A549 (cell line): ENCODE data around the gene TCF4.

Experiments
- CHD4 ChIP-seq: fragments of 200-600 bp; sonication (generic); IDR thresholded peaks from 2 replicates; pipeline ENCODE4 v1.6.1; 2016; ENCODE audit warnings: antibody characterized with exemption, mild to moderate bottlenecking, borderline replicate concordance
- CTCF ChIP-seq: fragments of >200 bp; sonication (Bioruptor Twin); formaldehyde crosslinking; IDR thresholded peaks from 3 replicates; pipeline ENCODE4 v1.5.1; 2016
- EP300 ChIP-seq, 2 experiments: fragments of >200 bp; sonication (Bioruptor Twin); formaldehyde crosslinking; IDR thresholded peaks; 2 replicates in 1 of 2; 3 replicates in 1 of 2; pipeline ENCODE4 v1.6.1; 2016 to 2017
- HOXA7 ChIP-seq: fragments of 250-450 bp; sonication (Bioruptor Pico); IDR thresholded peaks from 2 replicates; pipeline ENCODE4 v1.5.0; 2020; ENCODE audit warnings: mild to moderate bottlenecking, moderate library complexity
- KDM1A ChIP-seq: fragments of 200-600 bp; sonication (generic); IDR thresholded peaks from 2 replicates; pipeline ENCODE4 v1.6.1; 2016; ENCODE audit warnings: low read depth, mild to moderate bottlenecking
- MAZ ChIP-seq: fragments of 150-350 bp; IDR thresholded peaks from 2 replicates; pipeline ENCODE4 v1.6.1; 2014; ENCODE audit warnings: antibody characterized with exemption, low read depth, low read length, borderline replicate concordance
- MYC ChIP-seq: IDR thresholded peaks from 2 replicates; pipeline ENCODE4 v1.6.1; 2012; ENCODE audit warnings: mild to moderate bottlenecking, inconsistent platforms, low read length, improper control_type of control experiment, borderline replicate concordance
- POLR2A ChIP-seq: IDR thresholded peaks from 2 replicates; pipeline ENCODE4 v1.6.1; 2012; ENCODE audit warnings: mild to moderate bottlenecking, low read length
- ZFP36 ChIP-seq: fragments of 450-650 bp; IDR thresholded peaks from 2 replicates; pipeline ENCODE4 v1.6.1; 2014; ENCODE audit warnings: borderline replicate concordance; ENCODE audit not compliant: partially characterized antibody
- TF ChIP-seq, protein P1 (sequence below): fragments of 200-600 bp; sonication (generic); IDR thresholded peaks from 2 replicates; pipeline ENCODE4 v1.6.1; 2016; ENCODE audit warnings: antibody characterized with exemption, mild to moderate bottlenecking, moderate library complexity
- TF ChIP-seq, protein P2 (sequence below): fragments of 150-350 bp; IDR thresholded peaks from 2 replicates; pipeline ENCODE4 v1.6.1; 2014; ENCODE audit warnings: low read depth, mild to moderate bottlenecking, low read length

DNA sequence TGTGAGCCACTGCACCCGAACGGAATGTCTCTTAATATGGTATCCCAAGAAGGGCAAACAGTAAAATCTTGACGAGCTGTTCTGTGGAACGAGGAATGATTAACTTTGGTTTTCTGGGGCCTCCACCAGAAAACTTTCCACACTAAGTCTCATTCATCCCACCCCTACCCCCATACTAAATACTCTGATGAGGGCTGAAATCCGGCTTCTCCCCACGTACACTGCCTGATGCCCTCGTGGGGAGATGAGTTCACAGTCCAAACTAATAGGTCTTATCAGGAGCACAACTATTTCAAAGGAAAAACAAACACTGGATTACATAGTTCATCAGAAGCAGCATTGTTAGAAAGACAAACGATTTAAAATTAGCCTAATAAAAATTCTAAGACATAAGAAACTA lies 49.2 kb upstream of the TCF4 start:
- TF ChIP-seq EP300 (IDR thresholded peaks at IDR 0.05) (no peak), CHD4 (no peak), CTCF (no peak), ZFP36 (no peak), POLR2A (no peak), MAZ (no peak), KDM1A (no peak), MYC (no peak), HOXA7 (CRISPR knock-in tag) (no peak)
- TF ChIP-seq, protein P1, sequence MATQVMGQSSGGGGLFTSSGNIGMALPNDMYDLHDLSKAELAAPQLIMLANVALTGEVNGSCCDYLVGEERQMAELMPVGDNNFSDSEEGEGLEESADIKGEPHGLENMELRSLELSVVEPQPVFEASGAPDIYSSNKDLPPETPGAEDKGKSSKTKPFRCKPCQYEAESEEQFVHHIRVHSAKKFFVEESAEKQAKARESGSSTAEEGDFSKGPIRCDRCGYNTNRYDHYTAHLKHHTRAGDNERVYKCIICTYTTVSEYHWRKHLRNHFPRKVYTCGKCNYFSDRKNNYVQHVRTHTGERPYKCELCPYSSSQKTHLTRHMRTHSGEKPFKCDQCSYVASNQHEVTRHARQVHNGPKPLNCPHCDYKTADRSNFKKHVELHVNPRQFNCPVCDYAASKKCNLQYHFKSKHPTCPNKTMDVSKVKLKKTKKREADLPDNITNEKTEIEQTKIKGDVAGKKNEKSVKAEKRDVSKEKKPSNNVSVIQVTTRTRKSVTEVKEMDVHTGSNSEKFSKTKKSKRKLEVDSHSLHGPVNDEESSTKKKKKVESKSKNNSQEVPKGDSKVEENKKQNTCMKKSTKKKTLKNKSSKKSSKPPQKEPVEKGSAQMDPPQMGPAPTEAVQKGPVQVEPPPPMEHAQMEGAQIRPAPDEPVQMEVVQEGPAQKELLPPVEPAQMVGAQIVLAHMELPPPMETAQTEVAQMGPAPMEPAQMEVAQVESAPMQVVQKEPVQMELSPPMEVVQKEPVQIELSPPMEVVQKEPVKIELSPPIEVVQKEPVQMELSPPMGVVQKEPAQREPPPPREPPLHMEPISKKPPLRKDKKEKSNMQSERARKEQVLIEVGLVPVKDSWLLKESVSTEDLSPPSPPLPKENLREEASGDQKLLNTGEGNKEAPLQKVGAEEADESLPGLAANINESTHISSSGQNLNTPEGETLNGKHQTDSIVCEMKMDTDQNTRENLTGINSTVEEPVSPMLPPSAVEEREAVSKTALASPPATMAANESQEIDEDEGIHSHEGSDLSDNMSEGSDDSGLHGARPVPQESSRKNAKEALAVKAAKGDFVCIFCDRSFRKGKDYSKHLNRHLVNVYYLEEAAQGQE = no peak
- TF ChIP-seq, protein P2, sequence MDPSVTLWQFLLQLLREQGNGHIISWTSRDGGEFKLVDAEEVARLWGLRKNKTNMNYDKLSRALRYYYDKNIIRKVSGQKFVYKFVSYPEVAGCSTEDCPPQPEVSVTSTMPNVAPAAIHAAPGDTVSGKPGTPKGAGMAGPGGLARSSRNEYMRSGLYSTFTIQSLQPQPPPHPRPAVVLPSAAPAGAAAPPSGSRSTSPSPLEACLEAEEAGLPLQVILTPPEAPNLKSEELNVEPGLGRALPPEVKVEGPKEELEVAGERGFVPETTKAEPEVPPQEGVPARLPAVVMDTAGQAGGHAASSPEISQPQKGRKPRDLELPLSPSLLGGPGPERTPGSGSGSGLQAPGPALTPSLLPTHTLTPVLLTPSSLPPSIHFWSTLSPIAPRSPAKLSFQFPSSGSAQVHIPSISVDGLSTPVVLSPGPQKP = no peak
